G401 (cell line): ENCODE measurements around the gene RBBP8. TPM values are rescaled to one million over a fixed set of nuclear protein-coding genes. Genes with fewer than 3 reads are reported as not detected.
"Not testable (repeated sequence)": the region's sequence is repeated elsewhere in the genome, so short reads cannot be mapped to it uniquely, and the experiment has no call there.

Experiments used
- DNase-seq: peaks from one replicate; pipeline ENCODE4 v3.0.0-alpha.2; 2015; ENCODE audit warnings: low spot score
- in situ Hi-C: cut with HindIII; loops from 2 replicates; pipeline ENCODE4 v1.10.0; 2016; ENCODE audit warnings: low sequenced_read_pairs, mixed read lengths
- total RNA-seq: library from RNA; depleted of rRNA; stranded (reverse); fragments of >200 nt; shearing (Covaris generic); gene quantifications from 2 replicates; pipeline ENCODE4 v1.2.3, GENCODE V29; 2014

The RBBP8 gene
- total RNA-seq, 1 experiment from 2014 or later = 52.2 TPM

GRCh38 chr18:22935431-22935830 is 2.3 kb downstream of the RBBP8 start:
- in situ Hi-C loops = no loop called here
- no peak for DNase-seq

GRCh38 chr18:22936515-22936914 is 3.4 kb downstream of the RBBP8 start:
- DNase-seq = no peak
- in situ Hi-C loops = no loop called here

- in situ Hi-C loops = no loop called here
- no peak for DNase-seq
Observed at GRCh38 chr18:22939649-22940048, 6.5 kb downstream of the RBBP8 start.

- in situ Hi-C loops = no loop called here
- DNase-seq = no peak
Observed at GRCh38 chr18:22943847-22944246, 10.7 kb downstream of the RBBP8 start.

GRCh38 chr18:22946217-22946616 is 13.1 kb downstream of the RBBP8 start:
- in situ Hi-C loops = no loop called here
- DNase-seq = no peak

GRCh38 chr18:22946846-22947245 is 13.7 kb downstream of the RBBP8 start:
- in situ Hi-C loops = no loop called here

GRCh38 chr18:22951823-22952222 is 18.7 kb downstream of the RBBP8 start:
- in situ Hi-C loops = no loop called here

More at GRCh38 chr18:22946846-22947245, 13.7 kb downstream of the RBBP8 start:
- DNase-seq = no peak

GRCh38 chr18:22952525-22952924 is 19.4 kb downstream of the RBBP8 start:
- in situ Hi-C loops = no loop called here
- no peak for DNase-seq

More at GRCh38 chr18:22951823-22952222, 18.7 kb downstream of the RBBP8 start:
- no peak for DNase-seq

GRCh38 chr18:22953982-22954381 is 20.9 kb downstream of the RBBP8 start:
- in situ Hi-C loops = not testable (repeated sequence)

GRCh38 chr18:22956226-22956625 is 23.1 kb downstream of the RBBP8 start:
- in situ Hi-C loops = no loop called here
- DNase-seq = no peak

More at GRCh38 chr18:22953982-22954381, 20.9 kb downstream of the RBBP8 start:
- DNase-seq = not testable (repeated sequence)

GRCh38 chr18:22961156-22961555 is 28.0 kb downstream of the RBBP8 start:
- in situ Hi-C loops = no loop called here
- DNase-seq = no peak

- DNase-seq = no peak
- in situ Hi-C loops = no loop called here
Observed at GRCh38 chr18:22962004-22962403, 28.9 kb downstream of the RBBP8 start.

GRCh38 chr18:22964116-22964515 is 31.0 kb downstream of the RBBP8 start:
- in situ Hi-C loops = no loop called here
- no peak for DNase-seq

GRCh38 chr18:22964722-22965121 is 31.6 kb downstream of the RBBP8 start:
- in situ Hi-C loops = no loop called here

GRCh38 chr18:22971038-22971437 is 37.9 kb downstream of the RBBP8 start:
- in situ Hi-C loops = no loop called here
- no peak for DNase-seq

More at GRCh38 chr18:22964722-22965121, 31.6 kb downstream of the RBBP8 start:
- no peak for DNase-seq

- in situ Hi-C loops = no loop called here
- no peak for DNase-seq
Observed at GRCh38 chr18:22974001-22974400, 40.9 kb downstream of the RBBP8 start.

- DNase-seq = no peak
- in situ Hi-C loops = no loop called here
Observed at GRCh38 chr18:22974707-22975106, 41.6 kb downstream of the RBBP8 start.

GRCh38 chr18:22975508-22975907 is 42.4 kb downstream of the RBBP8 start:
- in situ Hi-C loops = no loop called here

GRCh38 chr18:22977847-22978701 is 44.9 kb downstream of the RBBP8 start:
- in situ Hi-C loops = no loop called here
- DNase-seq = no peak

More at GRCh38 chr18:22975508-22975907, 42.4 kb downstream of the RBBP8 start:
- no peak for DNase-seq

- in situ Hi-C loops = no loop called here
Observed at GRCh38 chr18:22980394-22980793, 47.3 kb downstream of the RBBP8 start.

More at GRCh38 chr18:22980394-22980793, 47.3 kb downstream of the RBBP8 start:
- DNase-seq = no peak
